ENCODE measurements around the gene ZNF319. TPM values are rescaled to one million over a fixed set of nuclear protein-coding genes. Genes with fewer than 3 reads are reported as not detected.

The ZNF319 gene
- total and polyA plus RNA-seq, 2 of the 8 experiments (the other 6 are each of a cell fraction or from before 2014, with no cell fraction given): 3.3 to 5.5 TPM

GRCh38 chr16:57995721-57996405 lies 4.6 kb downstream of the ZNF319 start (continued):
- TF ChIP-seq SUZ12 (IDR thresholded peaks at IDR 0.05; ENCODE audit: low read length) (no peak), KDM5A (IDR thresholded peaks at IDR 0.05; ENCODE audit: low read length) (no peak), SRF (IDR thresholded peaks at IDR 0.05; ENCODE audit: low read depth, low read length) (no peak), CBX8 (IDR thresholded peaks at IDR 0.05; ENCODE audit: borderline replicate concordance, low read depth, low read length) (no peak), TEAD4 (IDR thresholded peaks at IDR 0.05; ENCODE audit: low read depth, low read length) (no peak)
